SU-DHL-6 (cell line): Measurements from ENCODE around the gene NCKAP5.

ENCODE experiments used
- H2AFZ ChIP-seq: fragments of 200-600 bp; sonication (generic); 2 replicates; pipeline ENCODE4 v1.6.1; 2014; ENCODE audit warnings: low read depth, mild to moderate bottlenecking, moderate library complexity, mixed read lengths, antibody characterized with exemption, low read length; ENCODE audit not compliant: severe bottlenecking
- H3F3A ChIP-seq: fragments of 200-600 bp; shearing (Covaris generic); 2 replicates; pipeline ENCODE4 v1.6.0; 2016; ENCODE audit warnings: antibody characterized with exemption, mild to moderate bottlenecking; ENCODE audit not compliant: insufficient read depth
- H3K27ac ChIP-seq: fragments of 200-600 bp; sonication (generic); 2 replicates; pipeline ENCODE4 v1.5.1; 2016; ENCODE audit warnings: low read depth, mild to moderate bottlenecking, low read length, moderate library complexity, mixed read lengths
- H3K27me3 ChIP-seq: fragments of 200-600 bp; sonication (generic), shearing (Covaris generic); 2 replicates; pipeline ENCODE4 v1.6.0; 2014; ENCODE audit warnings: mild to moderate bottlenecking, low read length
- H3K36me3 ChIP-seq: fragments of 200-600 bp; sonication (generic); 2 replicates; pipeline ENCODE4 v1.6.1; 2014; ENCODE audit warnings: mild to moderate bottlenecking, low read length, mixed read lengths
- H3K4me2 ChIP-seq: fragments of 300-600, 200-600 bp; shearing (Covaris generic), sonication (generic); 2 replicates; pipeline ENCODE4 v1.6.0; 2014; ENCODE audit warnings: low read length, low read depth, mild to moderate bottlenecking; ENCODE audit not compliant: poor library complexity, severe bottlenecking
- H3K4me3 ChIP-seq: fragments of 200-600 bp; sonication (generic); 2 replicates; pipeline ENCODE4 v1.5.1; 2014; ENCODE audit warnings: antibody characterized with exemption, low read length, mild to moderate bottlenecking, mixed read lengths; ENCODE audit not compliant: insufficient read depth, poor library complexity, severe bottlenecking
- H3K79me2 ChIP-seq: fragments of 200-600 bp; sonication (generic); 2 replicates; pipeline ENCODE4 v1.6.1; 2014; ENCODE audit warnings: mild to moderate bottlenecking, low read length, moderate library complexity; ENCODE audit not compliant: insufficient read depth
- H3K9ac ChIP-seq: fragments of 200-600 bp; sonication (generic); 2 replicates; pipeline ENCODE4 v1.7.0; 2014; ENCODE audit warnings: mild to moderate bottlenecking, low read length
- H3K9me2 ChIP-seq: fragments of 200-600 bp; sonication (generic); replicated peaks from 2 replicates; pipeline ENCODE4 v1.6.1; 2014; ENCODE audit warnings: low read length; ENCODE audit not compliant: insufficient read depth
- H3K9me3 ChIP-seq: fragments of 200-600 bp; sonication (generic); 2 replicates; pipeline ENCODE4 v1.6.1; 2014; ENCODE audit warnings: low read length, mixed read lengths; ENCODE audit not compliant: insufficient read depth
- H4K20me1 ChIP-seq: fragments of 200-600 bp; sonication (generic); 2 replicates; pipeline ENCODE4 v1.6.1; 2014; ENCODE audit warnings: low read depth, mild to moderate bottlenecking, antibody characterized with exemption, low read length, moderate library complexity, mixed read lengths
- EZH2phosphoT487 ChIP-seq: fragments of 200-600 bp; sonication (generic), shearing (Covaris generic); conservative IDR thresholded peaks from 2 replicates; pipeline ENCODE4 v1.6.1; 2018; ENCODE audit warnings: mild to moderate bottlenecking, antibody characterized with exemption, low read length, moderate library complexity, mixed read lengths
- TF ChIP-seq, protein P1 (sequence below): fragments of 200-600 bp; sonication (generic); IDR thresholded peaks from one replicate; pipeline ENCODE4 v1.5.1; 2017; ENCODE audit warnings: antibody characterized with exemption, mild to moderate bottlenecking, low read length, moderate library complexity; ENCODE audit not compliant: insufficient read depth, poor library complexity, severe bottlenecking

The NCKAP5 gene

GRCh38 chr2:133433455-133434451 lies 134.5 kb downstream of the NCKAP5 start:
- Histone ChIP-seq H3K9me2 (no peaks in the 10 kb centered on the region), H3F3A (no peaks in the 10 kb centered on the region), H3K9ac (no peak overlapping the region), H3K79me2 (no peaks in the 10 kb centered on the region), H3K9me3 (no peaks in the 10 kb centered on the region), H3K4me3 (no peak overlapping the region), H3K27me3 (no peaks in the 10 kb centered on the region), H3K36me3 (no peaks in the 10 kb centered on the region), H3K27ac (no peak overlapping the region), H4K20me1 (no peaks in the 10 kb centered on the region), H2AFZ (no peak overlapping the region), H3K4me2 (no peak overlapping the region)
- no peak for TF ChIP-seq EZH2phosphoT487
- TF ChIP-seq, protein P1, sequence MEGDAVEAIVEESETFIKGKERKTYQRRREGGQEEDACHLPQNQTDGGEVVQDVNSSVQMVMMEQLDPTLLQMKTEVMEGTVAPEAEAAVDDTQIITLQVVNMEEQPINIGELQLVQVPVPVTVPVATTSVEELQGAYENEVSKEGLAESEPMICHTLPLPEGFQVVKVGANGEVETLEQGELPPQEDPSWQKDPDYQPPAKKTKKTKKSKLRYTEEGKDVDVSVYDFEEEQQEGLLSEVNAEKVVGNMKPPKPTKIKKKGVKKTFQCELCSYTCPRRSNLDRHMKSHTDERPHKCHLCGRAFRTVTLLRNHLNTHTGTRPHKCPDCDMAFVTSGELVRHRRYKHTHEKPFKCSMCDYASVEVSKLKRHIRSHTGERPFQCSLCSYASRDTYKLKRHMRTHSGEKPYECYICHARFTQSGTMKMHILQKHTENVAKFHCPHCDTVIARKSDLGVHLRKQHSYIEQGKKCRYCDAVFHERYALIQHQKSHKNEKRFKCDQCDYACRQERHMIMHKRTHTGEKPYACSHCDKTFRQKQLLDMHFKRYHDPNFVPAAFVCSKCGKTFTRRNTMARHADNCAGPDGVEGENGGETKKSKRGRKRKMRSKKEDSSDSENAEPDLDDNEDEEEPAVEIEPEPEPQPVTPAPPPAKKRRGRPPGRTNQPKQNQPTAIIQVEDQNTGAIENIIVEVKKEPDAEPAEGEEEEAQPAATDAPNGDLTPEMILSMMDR, result no peak

DNA sequence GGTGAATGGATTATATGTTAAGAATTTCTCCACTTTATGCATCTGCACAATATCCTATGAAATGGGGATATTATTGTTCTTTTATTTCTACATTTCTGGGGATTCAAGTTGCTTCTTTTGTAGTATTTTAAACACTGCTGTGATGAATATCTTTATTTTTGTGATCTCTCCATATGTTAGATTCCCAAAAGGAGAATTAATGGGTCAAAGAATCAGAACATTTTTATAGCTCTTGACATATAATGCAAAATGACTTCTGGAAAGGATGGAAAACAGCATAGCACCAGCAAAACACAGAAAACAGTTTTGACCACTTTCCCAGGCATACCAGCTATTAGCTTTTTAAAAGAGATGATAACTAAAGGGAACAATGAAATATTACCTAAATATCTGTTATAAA lies 135.5 kb downstream of the NCKAP5 start:
- Histone ChIP-seq H3K79me2 (no peaks in the 10 kb centered on the region), H3K9ac (no peak overlapping the region), H3K4me2 (no peak overlapping the region), H3K9me2 (no peaks in the 10 kb centered on the region), H3K27me3 (no peaks in the 10 kb centered on the region), H4K20me1 (no peaks in the 10 kb centered on the region), H3F3A (no peaks in the 10 kb centered on the region), H2AFZ (no peak overlapping the region), H3K4me3 (no peak overlapping the region), H3K36me3 (no peaks in the 10 kb centered on the region), H3K9me3 (no peaks in the 10 kb centered on the region), H3K27ac (no peak overlapping the region)
- TF ChIP-seq, protein P1, result no peak
- TF ChIP-seq EZH2phosphoT487, result no peak

- Histone ChIP-seq H3K9me2 (no peaks in the 10 kb centered on the region), H3K79me2 (no peaks in the 10 kb centered on the region), H3K27ac (no peak overlapping the region), H3K9ac (no peak overlapping the region), H3K9me3 (no peaks in the 10 kb centered on the region), H3F3A (no peaks in the 10 kb centered on the region), H4K20me1 (no peaks in the 10 kb centered on the region), H3K4me2 (no peak overlapping the region), H3K27me3 (no peaks in the 10 kb centered on the region), H3K4me3 (no peak overlapping the region), H2AFZ (no peak overlapping the region), H3K36me3 (no peaks in the 10 kb centered on the region)
- TF ChIP-seq EZH2phosphoT487, result no peak
- TF ChIP-seq, protein P1, result no peak
Observed at GRCh38 chr2:133431289-133431688, 137.0 kb downstream of the NCKAP5 start.
